Fibroblast of lung (primary cell): Measurements from ENCODE around the gene KLHL14. TPM values are rescaled to one million over a fixed set of nuclear protein-coding genes. Genes with fewer than 3 reads are reported as not detected.

Experiments used
- DNase-seq, 2 donors: peaks; one replicate each; pipeline versions ENCODE4 v3.0.0 to v3.0.0-alpha.2; 2010; ENCODE audit warnings: low read depth in 2 of 2
- H2AFZ ChIP-seq: 2 replicates; pipeline ENCODE4 v1.5.1; 2012; ENCODE audit warnings: low read length, control low read depth, inconsistent platforms
- H3K27ac ChIP-seq: 2 replicates; pipeline ENCODE4 v1.5.1; 2011; ENCODE audit warnings: low read length, control low read depth; ENCODE audit not compliant: insufficient read depth
- H3K27me3 ChIP-seq: 2 replicates; pipeline ENCODE4 v1.5.1; 2011; ENCODE audit warnings: mild to moderate bottlenecking, low read length; ENCODE audit not compliant: control insufficient read depth, insufficient read depth
- H3K36me3 ChIP-seq: 2 replicates; pipeline ENCODE4 v1.5.1; 2011; ENCODE audit warnings: low read length; ENCODE audit not compliant: control insufficient read depth, insufficient read depth
- H3K4me1 ChIP-seq: 2 replicates; pipeline ENCODE4 v1.5.1; 2011; ENCODE audit warnings: low read length; ENCODE audit not compliant: control insufficient read depth, insufficient read depth; ENCODE audit errors: extremely low read depth
- H3K4me2 ChIP-seq: 2 replicates; pipeline ENCODE4 v1.5.1; 2011; ENCODE audit warnings: low read length, control low read depth; ENCODE audit not compliant: insufficient read depth; ENCODE audit errors: extremely low read depth
- H3K4me3 ChIP-seq, 4 experiments: fragments of 200-600 bp in 1 of 4; sonication (generic) in 1 of 4; replicated peaks in 1 of 4; 2 replicates each; pipeline ENCODE4 v1.5.1; 2011 to 2016; ENCODE audit warnings: low read length in 4 of 4, low read depth in 3 of 4, mild to moderate bottlenecking in 3 of 4, control low read depth in 2 of 4, inconsistent platforms in 1 of 4, mixed read lengths in 1 of 4; ENCODE audit not compliant: insufficient read depth in 1 of 4; ENCODE audit errors: control extremely low read depth in 1 of 4
- H3K79me2 ChIP-seq: 2 replicates; pipeline ENCODE4 v1.5.1; 2012; ENCODE audit warnings: mild to moderate bottlenecking, low read length, inconsistent platforms; ENCODE audit not compliant: control insufficient read depth, insufficient read depth
- H3K9ac ChIP-seq: 2 replicates; pipeline ENCODE4 v1.5.1; 2011; ENCODE audit warnings: mild to moderate bottlenecking, low read length, control low read depth; ENCODE audit not compliant: insufficient read depth
- H3K9me3 ChIP-seq: 2 replicates; pipeline ENCODE4 v1.5.1; 2012; ENCODE audit warnings: low read depth, low read length; ENCODE audit not compliant: control insufficient read depth, insufficient read depth
- H4K20me1 ChIP-seq: 2 replicates; pipeline ENCODE4 v1.5.1; 2011; ENCODE audit warnings: low read length; ENCODE audit not compliant: control insufficient read depth, insufficient read depth; ENCODE audit errors: extremely low read depth
- CTCF ChIP-seq, 2 donors: IDR thresholded peaks in 1 of 2; conservative IDR thresholded peaks in 1 of 2; 1 replicate in 1 of 2; 2 replicates in 1 of 2; pipeline ENCODE4 v1.5.1; 2011 to 2012; ENCODE audit warnings: low read length in 2 of 2, control low read depth in 1 of 2, inconsistent platforms in 1 of 2, low read depth in 1 of 2, mild to moderate bottlenecking in 1 of 2
- EZH2 ChIP-seq: IDR thresholded peaks from 2 replicates; pipeline ENCODE4 v1.5.1; 2012; ENCODE audit warnings: low read length, control low read depth, mild to moderate bottlenecking; ENCODE audit errors: missing control alignments
- polyA plus RNA-seq, 2 donors: library from polyadenylated mRNA; depleted of rRNA in 1 of 2; stranded (reverse) in 1 of 2; unstranded in 1 of 2; fragments of >200 nt; gene quantifications; 2 replicates each; pipeline ENCODE4 v1.2.1, GENCODE V29; 2011 to 2012; ENCODE audit warnings: missing spikeins in 1 of 2
- total RNA-seq: library from RNA; depleted of rRNA; stranded (reverse); fragments of >200 nt; gene quantifications from 2 replicates; pipeline ENCODE4 v1.2.1, GENCODE V29; 2014

The KLHL14 gene
- total and polyA plus RNA-seq, 2 donors (not counting 1 experiment from before 2014, with no cell fraction given), result not detected

GRCh38 chr18:32732165-32732564 is 40.7 kb downstream of the KLHL14 start:
- no peak overlapping the region for H3K4me3 ChIP-seq
- no peak overlapping the region for H3K4me2 ChIP-seq
- no peaks in the 10 kb centered on the region for H3K4me1 ChIP-seq
- TF ChIP-seq EZH2 (no peak), CTCF (conservative IDR thresholded peaks at IDR 0.05 in 1 of 2, IDR thresholded peaks at IDR 0.05 in 1 of 2; ENCODE audit: low read depth in 1 of 2, low read length in 2 of 2) (no peak)
- H3K79me2 ChIP-seq, result no peaks in the 10 kb centered on the region
- no peak overlapping the region for H3K9ac ChIP-seq
- no peak overlapping the region for H2AFZ ChIP-seq
- DNase-seq, result no peak
- H3K27me3 ChIP-seq, result no peaks in the 10 kb centered on the region
- no peaks in the 10 kb centered on the region for H3K36me3 ChIP-seq
- no peaks in the 10 kb centered on the region for H3K9me3 ChIP-seq
- H3K27ac ChIP-seq, result no peak overlapping the region
- no peaks in the 10 kb centered on the region for H4K20me1 ChIP-seq

GRCh38 chr18:32730620-32731091 is 42.2 kb downstream of the KLHL14 start:
- H3K9ac ChIP-seq, result no peak overlapping the region
- H3K27ac ChIP-seq, result no peak overlapping the region

GRCh38 chr18:32730068-32730467 is 42.8 kb downstream of the KLHL14 start:
- H3K4me3 ChIP-seq, result peak overlapping the region in 1 of 4 experiments; percentile 43
- no peaks in the 10 kb centered on the region for H3K4me1 ChIP-seq
- H3K27me3 ChIP-seq, result no peaks in the 10 kb centered on the region
- H3K9ac ChIP-seq, result no peak overlapping the region
- H3K36me3 ChIP-seq, result no peaks in the 10 kb centered on the region
- peak overlapping the region; percentile 8 for H3K4me2 ChIP-seq
- no peak for DNase-seq
- H3K27ac ChIP-seq, result no peak overlapping the region
- no peak overlapping the region for H2AFZ ChIP-seq
- no peaks in the 10 kb centered on the region for H3K79me2 ChIP-seq
- H3K9me3 ChIP-seq, result no peaks in the 10 kb centered on the region
- TF ChIP-seq CTCF (conservative IDR thresholded peaks at IDR 0.05 in 1 of 2, IDR thresholded peaks at IDR 0.05 in 1 of 2; ENCODE audit: low read depth in 1 of 2, low read length in 2 of 2), result no peak
- no peaks in the 10 kb centered on the region for H4K20me1 ChIP-seq

More at GRCh38 chr18:32730620-32731091, 42.2 kb downstream of the KLHL14 start:
- Histone ChIP-seq H3K27me3 (no peaks in the 10 kb centered on the region), H3K79me2 (no peaks in the 10 kb centered on the region), H3K4me1 (no peaks in the 10 kb centered on the region), H2AFZ (no peak overlapping the region), H3K36me3 (no peaks in the 10 kb centered on the region), H3K9me3 (no peaks in the 10 kb centered on the region), H3K4me3 (peak overlapping the region in 2 of 4 experiments; percentile 13 to 43), H3K4me2 (peak overlapping the region; percentile 44), H4K20me1 (no peaks in the 10 kb centered on the region)
- TF ChIP-seq EZH2 (no peak), CTCF (conservative IDR thresholded peaks at IDR 0.05 in 1 of 2, IDR thresholded peaks at IDR 0.05 in 1 of 2; ENCODE audit: low read depth in 1 of 2, low read length in 2 of 2) (no peak)
- peak in 1 of 2 donors; percentile 54 for DNase-seq
